ENCODE measurements around the gene ERVW-1. TPM values are rescaled to one million over a fixed set of nuclear protein-coding genes. Genes with fewer than 3 reads are reported as not detected.

Gene ERVW-1
- total RNA-seq, 1 donor from 2014 or later: not detected

- TF ChIP-seq CTCF (IDR thresholded peaks at IDR 0.05; ENCODE audit: unreplicated experiment): no peak
- Mint-ChIP-seq H3K4me3 (ENCODE audit: unreplicated experiment) (no peak overlapping the region), H3K4me1 (ENCODE audit: unreplicated experiment) (no peaks in the 10 kb centered on the region), H3K27ac (ENCODE audit: unreplicated experiment) (no peak overlapping the region), H3K27me3 (ENCODE audit: unreplicated experiment) (peaks cover 4% of the 10 kb centered on the region), H3K9me3 (ENCODE audit: unreplicated experiment) (no peaks in the 10 kb centered on the region), H3K36me3 (ENCODE audit: low read depth, unreplicated experiment) (no peaks in the 10 kb centered on the region)
- DNase-seq (ENCODE audit: low spot score): no peak
Observed at GRCh38 chr7:92437956-92438491, 39.7 kb downstream of the ERVW-1 start.

GRCh38 chr7:92436612-92437445, 40.9 kb downstream of the ERVW-1 start:
- H3K9me3 Mint-ChIP-seq (ENCODE audit: unreplicated experiment): no peaks in the 10 kb centered on the region
- no peak for TF ChIP-seq CTCF (IDR thresholded peaks at IDR 0.05; ENCODE audit: unreplicated experiment)
- no peak for DNase-seq (ENCODE audit: low spot score)
- H3K4me3 Mint-ChIP-seq (ENCODE audit: unreplicated experiment): no peak overlapping the region
- no peaks in the 10 kb centered on the region for H3K36me3 Mint-ChIP-seq (ENCODE audit: low read depth, unreplicated experiment)
- no peak overlapping the region for H3K27ac Mint-ChIP-seq (ENCODE audit: unreplicated experiment)
- H3K27me3 Mint-ChIP-seq (ENCODE audit: unreplicated experiment): peaks cover 4% of the 10 kb centered on the region
- no peaks in the 10 kb centered on the region for H3K4me1 Mint-ChIP-seq (ENCODE audit: unreplicated experiment)

GRCh38 chr7:92435542-92435941, 42.2 kb downstream of the ERVW-1 start:
- H3K27ac Mint-ChIP-seq (ENCODE audit: unreplicated experiment): no peak overlapping the region
- no peak for TF ChIP-seq CTCF (IDR thresholded peaks at IDR 0.05; ENCODE audit: unreplicated experiment)
- no peak for DNase-seq (ENCODE audit: low spot score)
- H3K9me3 Mint-ChIP-seq (ENCODE audit: unreplicated experiment): no peaks in the 10 kb centered on the region
- no peaks in the 10 kb centered on the region for H3K36me3 Mint-ChIP-seq (ENCODE audit: low read depth, unreplicated experiment)
- no peak overlapping the region for H3K4me3 Mint-ChIP-seq (ENCODE audit: unreplicated experiment)
- no peaks in the 10 kb centered on the region for H3K4me1 Mint-ChIP-seq (ENCODE audit: unreplicated experiment)
- peaks cover 4% of the 10 kb centered on the region for H3K27me3 Mint-ChIP-seq (ENCODE audit: unreplicated experiment)

DNA sequence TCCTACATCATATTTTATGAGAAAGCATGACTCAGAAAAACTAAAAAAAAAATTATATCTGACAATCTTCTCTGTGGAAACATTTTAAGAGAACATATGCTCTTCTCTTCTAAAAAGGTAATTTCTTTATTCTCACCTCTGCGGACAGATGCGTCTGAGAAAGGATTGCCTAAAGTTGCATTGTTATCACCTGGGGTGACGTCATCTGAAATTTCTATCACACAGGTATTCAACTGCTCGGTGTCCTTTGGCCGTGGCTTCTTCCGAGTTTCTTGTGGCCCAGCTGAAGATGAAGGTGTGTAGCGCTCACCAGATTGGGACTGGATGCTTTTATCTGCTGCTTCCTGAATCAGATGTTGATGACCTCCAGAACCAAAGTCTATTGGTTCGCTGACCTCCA, 44.7 kb downstream of the ERVW-1 start:
- no peak for DNase-seq (ENCODE audit: low spot score)
- Mint-ChIP-seq H3K4me1 (ENCODE audit: unreplicated experiment) (no peaks in the 10 kb centered on the region), H3K4me3 (ENCODE audit: unreplicated experiment) (no peak overlapping the region), H3K27me3 (ENCODE audit: unreplicated experiment) (peaks cover 1% of the 10 kb centered on the region), H3K9me3 (ENCODE audit: unreplicated experiment) (no peaks in the 10 kb centered on the region), H3K27ac (ENCODE audit: unreplicated experiment) (no peak overlapping the region), H3K36me3 (ENCODE audit: low read depth, unreplicated experiment) (no peaks in the 10 kb centered on the region)
- no peak for TF ChIP-seq CTCF (IDR thresholded peaks at IDR 0.05; ENCODE audit: unreplicated experiment)

GRCh38 chr7:92432299-92432946, 45.3 kb downstream of the ERVW-1 start:
- Mint-ChIP-seq H3K36me3 (ENCODE audit: low read depth, unreplicated experiment) (no peaks in the 10 kb centered on the region), H3K4me1 (ENCODE audit: unreplicated experiment) (no peaks in the 10 kb centered on the region), H3K4me3 (ENCODE audit: unreplicated experiment) (no peak overlapping the region), H3K9me3 (ENCODE audit: unreplicated experiment) (no peaks in the 10 kb centered on the region), H3K27ac (ENCODE audit: unreplicated experiment) (no peak overlapping the region), H3K27me3 (ENCODE audit: unreplicated experiment) (peaks cover 1% of the 10 kb centered on the region)
- DNase-seq (ENCODE audit: low spot score): no peak
- no peak for TF ChIP-seq CTCF (IDR thresholded peaks at IDR 0.05; ENCODE audit: unreplicated experiment)

Measured in endothelial cell (in vitro differentiated cells).